HG02973 (cell line): ENCODE measurements around the gene EIF4G3.
"Not testable (repeated sequence)": the region's sequence is repeated elsewhere in the genome, so short reads cannot be mapped to it uniquely, and the experiment has no call there.

ENCODE experiments used
- ATAC-seq: cut with Tn5 transposase; IDR thresholded peaks from one replicate; pipeline ENCODE4 v1.9.1; 2021; ENCODE audit warnings: moderate library complexity; ENCODE audit not compliant: unreplicated experiment

Gene EIF4G3

DNA sequence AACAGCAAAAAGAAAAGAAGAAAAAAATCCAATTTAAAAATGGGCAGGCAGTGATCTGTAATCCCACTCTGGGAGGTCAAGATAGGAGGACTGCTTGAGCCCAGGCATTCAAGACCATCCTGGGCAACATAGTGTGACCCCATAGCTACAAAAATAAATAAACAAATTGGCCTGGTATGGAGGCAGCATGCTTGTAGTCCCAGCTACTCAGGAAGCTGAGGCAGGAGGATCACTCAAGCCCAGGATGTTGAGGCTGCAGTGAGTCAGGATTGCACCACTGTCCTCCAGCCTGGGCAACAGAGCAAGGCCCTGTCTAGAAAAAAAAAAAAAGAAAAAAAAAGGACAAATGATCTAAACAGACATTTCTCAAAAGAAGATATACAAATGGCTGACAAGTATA, 99.6 kb downstream of the EIF4G3 start:
- no peak for ATAC-seq

DNA sequence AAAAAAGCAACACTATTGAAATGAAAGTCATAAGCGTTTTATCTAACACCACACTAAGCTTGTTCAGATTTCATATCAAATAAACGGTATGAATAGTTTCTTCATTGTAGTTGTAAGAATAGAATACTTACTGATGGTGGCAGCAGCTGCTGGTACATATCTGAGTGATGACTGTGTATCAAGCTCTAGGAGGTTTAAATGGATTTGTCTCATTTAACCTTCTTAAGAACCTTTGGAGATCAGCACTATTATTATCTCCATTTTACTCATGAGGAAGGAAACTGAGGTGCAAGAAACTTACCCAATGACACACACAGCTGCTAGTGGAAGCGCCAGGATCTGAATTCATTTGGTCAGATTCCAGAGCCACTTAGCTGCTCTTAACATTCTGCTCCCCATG, 104.0 kb downstream of the EIF4G3 start:
- ATAC-seq = no peak

DNA sequence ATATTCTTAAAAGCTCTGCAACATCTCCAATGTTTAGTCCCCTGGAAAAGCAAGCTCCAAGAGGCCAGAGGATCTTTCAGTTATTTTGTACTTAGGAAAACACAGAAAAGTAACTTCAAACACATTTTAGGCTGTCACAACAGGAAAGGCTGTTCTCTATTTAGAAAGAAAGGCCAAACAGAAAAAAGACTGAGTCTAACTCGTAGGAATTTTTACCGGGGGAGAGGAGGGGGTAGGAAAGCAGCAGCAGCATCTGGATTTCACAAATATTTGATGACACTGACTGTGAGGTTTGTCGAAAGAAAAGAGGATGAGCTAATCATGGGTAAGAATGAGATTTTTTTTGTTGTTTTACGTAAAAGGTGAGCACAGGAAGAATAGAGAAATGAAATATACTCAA, 107.1 kb downstream of the EIF4G3 start:
- no peak for ATAC-seq

DNA sequence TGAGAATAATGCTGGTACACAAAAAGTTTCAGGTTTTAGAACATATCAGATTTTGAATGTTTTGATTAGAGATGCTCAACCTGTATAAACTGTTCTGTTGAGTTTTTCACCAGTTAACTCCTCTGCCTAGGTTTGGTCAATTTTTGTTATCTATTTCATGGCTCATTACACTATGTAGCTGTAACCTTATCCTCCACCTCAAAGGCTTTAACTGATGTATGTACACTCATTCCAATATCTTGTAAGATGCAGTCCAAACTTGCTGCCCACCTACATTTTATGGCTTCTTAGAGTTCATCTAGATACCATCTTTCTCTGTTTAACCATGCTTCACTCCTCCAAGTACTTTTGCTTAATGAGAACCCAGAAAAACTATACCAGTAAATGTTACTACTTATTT, 107.8 kb downstream of the EIF4G3 start:
- ATAC-seq = no peak

DNA sequence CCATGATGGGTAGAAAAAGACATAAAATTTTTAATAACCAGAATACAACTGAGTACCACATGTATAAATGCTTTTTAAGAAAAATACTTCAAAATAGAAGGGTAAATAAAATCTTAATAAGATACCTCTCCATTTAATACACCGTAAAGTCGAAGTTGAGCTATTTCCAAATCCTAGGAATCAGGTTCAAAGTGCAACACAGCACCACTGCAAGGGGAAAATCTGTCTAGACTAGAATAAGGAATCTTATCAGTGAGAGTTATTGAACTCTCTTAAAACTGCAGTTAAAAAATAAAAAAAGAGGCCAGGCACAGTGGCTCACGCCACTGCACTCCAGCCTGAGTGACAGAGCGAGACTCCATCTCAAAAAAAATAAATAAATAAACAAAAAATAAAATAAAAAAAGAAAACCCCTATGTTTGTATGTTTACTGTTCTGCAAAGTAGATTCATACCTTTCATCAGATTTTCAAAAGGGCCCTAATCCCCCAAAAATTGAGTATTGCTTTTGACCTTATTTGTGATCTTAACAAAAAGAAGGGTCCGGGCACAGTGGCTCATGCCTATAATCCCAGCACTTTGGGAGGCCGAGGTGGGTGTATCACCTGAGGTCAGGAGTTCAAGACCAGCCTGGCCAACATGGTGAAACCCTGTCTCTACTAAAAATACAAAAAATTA, 109.0 kb downstream of the EIF4G3 start:
- no peak for ATAC-seq

DNA sequence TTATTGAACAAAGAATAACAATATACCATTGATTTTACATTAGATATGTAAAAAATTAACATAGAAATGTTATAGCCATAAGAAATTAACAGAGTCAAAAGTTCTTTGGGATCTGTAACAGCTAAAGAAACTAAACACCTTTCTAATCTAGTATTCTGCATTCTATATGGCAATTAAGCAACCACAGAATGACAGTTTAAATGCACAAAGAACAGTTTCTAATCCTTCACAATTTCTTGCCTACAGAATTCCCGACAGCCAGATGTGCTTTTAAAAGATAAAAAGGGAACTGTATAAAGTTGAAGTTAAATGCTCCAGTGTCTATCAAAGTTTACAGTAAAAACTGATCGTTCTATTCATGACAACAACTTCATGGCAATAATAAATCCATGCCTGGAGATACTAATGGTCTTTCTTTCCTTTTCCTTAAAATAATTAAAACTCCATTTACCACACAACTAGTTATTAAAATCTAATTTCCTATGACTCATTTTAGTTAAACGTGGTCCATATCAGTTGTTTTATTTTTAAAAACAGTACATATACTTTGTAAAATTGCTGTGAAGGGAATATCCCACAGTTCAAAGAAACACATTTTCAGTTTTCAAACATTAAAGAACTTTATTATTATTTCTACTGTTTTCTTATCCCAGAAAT, 110.2 kb downstream of the EIF4G3 start:
- ATAC-seq = no peak

DNA sequence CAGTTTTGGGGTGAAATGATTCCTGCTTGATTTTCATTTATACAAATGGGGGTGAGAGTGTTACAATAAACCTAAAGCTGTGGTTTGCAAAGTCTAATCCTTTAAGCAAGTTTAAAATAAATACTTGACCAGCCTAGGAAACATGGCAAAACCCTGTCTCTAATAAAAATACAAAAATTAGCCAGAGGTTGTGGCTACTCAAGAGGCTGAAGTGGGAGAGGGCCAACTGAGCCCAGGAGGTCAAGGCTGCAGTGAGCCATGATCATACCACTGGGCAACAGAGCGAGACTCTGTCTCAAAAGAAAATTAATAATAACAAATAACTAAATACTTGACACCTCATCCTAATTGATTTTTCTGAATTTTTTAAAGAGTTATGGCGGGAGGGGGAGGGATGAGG, 110.8 kb downstream of the EIF4G3 start:
- no peak for ATAC-seq

DNA sequence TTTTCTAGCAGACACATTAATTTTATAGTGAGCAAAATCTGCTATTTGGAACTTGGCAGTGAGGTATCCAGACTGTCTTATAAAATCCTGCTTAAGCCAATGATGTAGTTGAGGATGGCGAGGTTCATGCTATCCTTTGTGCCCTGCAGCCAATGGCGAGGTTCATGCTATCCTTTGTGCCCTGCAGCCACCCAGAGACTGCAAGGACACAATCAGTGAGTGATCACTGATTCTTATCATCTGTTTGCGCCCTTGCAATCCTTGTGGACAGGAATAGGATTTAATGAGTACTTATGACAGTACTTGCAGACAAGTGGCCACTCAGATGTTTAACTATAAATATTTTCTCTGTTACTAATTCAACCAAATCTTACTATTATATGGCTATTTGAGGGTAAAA, 112.6 kb downstream of the EIF4G3 start:
- no peak for ATAC-seq

DNA sequence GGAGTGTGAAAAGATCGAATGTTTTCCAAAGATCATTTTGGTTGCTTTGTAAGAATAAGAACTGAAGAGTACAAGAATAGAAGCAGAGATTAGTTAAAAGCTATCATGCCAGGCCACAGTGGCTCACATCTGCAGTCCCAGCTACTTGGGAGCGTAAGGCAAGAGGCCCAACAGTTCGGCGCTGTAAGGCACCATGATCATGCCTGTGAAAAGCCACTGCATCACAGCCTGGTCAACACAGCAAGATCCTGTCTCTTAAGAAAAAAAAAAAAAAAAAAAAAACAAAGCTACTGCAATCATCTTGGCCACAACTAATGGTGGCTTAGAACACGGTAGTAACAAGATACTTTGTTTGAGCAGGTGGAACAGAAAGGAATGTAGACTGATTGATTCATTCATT, 116.2 kb downstream of the EIF4G3 start:
- no peak for ATAC-seq

DNA sequence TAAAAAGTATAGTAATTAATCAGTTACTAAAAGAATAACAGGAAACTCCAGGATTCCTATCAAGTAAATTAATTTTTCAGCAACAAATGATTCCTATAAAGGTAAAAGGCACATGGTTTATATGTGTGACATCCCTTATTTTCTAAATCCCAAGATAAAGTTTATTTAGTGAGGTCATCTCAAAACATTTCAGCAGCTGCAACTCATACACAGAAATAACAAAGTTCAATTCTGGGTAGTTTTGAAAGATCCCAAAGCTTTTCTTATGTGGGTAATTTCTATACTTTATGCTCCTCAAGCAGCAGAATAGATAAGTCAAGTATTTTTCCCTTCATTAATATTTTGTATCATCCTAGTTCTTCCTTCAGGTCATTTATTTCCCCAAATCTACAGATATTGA, 117.7 kb downstream of the EIF4G3 start:
- no peak for ATAC-seq

DNA sequence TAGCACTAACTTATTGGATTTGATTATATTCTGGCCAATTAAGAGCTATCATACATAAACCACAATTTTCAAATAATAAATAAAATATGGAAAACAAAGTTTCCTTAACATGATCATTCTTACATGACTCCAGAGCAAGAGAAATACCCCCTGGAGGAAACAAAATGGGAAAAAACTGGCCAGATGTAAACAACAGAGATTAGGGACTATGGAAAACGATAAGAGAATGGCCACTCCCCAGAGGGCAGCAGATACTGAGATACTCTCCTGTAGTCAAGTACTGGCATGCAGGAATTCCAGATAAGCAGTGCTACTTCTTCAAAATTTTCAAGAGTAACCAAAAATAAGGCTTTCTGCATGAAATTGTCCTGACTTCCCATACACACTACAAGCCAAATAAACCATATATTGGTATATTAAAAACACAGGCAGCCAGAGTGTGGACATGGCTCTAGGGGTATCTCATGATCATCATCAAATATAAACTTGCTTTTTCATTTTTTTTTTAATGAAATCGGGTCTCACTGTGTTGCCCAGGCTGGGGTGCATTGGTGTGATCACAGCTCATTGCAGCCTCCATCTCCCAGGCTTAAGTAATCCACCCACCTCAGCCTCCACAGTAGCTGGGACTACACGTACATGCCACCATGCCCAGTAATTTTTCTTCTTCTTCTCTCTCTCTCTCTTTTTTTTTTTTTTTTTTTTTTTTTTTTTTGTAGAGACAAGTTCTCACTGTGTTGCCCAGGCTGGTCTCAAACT, 118.5 kb downstream of the EIF4G3 start:
- no peak for ATAC-seq

DNA sequence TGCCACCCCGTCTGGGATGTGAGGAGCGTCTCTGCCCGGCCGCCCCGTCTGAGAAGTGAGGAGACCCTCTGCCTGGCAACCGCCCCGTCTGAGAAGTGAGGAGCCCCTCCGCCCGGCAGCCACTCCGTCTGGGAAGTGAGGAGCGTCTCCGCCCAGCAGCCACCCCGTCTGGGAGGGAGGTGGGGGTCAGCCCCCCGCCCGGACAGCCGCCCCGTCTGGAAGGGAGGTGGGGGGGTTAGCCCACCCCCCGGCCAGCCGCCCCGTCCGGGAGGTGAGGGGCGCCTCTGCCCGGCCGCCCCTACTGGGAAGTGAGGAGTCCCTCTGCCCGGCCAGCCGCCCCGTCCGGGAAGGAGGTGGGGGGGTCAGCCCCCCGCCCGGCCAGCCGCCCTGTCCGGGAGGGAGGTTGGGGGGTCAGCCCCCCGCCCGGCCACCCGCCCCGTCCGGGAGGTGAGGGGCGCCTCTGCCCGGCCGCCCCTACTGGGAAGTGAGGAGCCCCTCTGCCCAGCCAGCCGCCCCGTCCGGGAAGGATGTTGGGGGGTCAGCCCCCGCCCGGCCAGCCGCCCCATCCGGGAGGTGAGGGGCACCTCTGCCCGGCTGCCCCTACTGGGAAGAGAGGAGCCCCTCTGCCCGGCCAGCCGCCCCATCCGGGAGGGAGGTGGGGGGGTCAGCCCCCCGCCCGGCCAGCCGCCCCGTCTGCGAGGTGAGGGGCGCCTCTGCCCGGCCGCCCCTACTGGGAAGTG, 123.3 kb downstream of the EIF4G3 start:
- not testable (repeated sequence) for ATAC-seq

DNA sequence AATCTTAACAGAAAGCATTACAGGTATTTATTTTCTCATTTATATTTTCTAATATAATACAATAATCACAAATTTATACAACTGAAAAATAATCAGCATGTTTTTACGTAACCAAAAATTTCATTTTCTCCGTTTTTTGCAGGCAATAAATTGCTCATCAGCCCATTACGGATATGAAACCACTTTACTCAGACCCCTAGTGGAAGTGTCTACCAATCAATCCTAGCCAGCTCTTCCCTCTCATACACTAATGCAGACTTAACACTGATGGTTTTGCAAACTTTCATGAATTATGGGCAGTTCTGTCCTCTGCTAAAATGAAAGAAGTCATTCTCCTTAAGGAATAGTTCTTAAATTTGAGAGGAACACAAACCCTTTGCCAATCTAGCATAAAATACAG, 124.7 kb downstream of the EIF4G3 start:
- no peak for ATAC-seq

DNA sequence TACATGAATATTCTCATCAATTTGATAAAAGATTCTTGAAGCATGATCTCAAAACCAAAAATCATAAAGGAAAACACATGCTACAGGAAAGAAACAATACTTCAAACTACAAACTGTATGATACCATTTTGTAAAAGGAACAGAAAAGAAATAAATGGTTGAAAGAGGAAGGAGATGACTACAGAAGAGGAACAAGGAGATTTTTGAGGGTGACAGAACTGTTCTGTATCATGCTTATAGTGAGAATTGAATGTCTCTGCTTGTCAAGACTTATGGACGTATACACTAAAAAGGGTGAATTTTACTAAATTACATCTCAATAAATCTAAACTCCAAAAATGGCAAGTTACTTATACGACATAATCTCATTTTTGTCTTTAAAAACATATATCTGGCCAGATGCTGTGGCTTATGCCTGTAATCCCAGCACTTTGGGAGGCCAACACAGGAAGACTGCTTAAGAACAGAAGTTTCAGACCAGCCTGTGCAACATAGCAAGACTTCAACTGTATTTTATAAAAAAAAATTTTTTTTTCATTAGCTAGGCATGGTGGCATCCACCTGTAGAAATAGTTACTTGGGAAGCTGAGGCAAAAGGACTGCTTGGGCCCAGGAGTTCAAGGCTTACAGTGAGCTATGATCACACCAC, 125.4 kb downstream of the EIF4G3 start:
- ATAC-seq = no peak

DNA sequence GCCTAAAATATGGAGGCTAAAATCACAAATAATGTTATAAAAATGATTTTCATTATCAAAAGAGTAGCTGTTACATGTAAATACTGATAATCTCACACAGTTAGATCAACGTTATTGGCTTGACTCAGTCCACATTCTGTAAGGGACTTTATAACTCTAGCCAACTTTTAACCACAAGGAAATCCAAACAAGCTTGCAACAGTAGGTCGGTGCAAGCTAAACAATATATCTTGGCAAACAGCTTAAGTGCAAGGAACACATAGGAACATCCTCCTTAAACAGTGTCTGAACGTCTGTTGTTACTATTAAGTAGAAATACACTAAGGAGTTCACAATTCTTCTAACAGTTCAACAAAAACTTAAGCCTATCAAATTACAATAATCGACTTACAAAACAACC, 126.7 kb downstream of the EIF4G3 start:
- ATAC-seq = no peak

DNA sequence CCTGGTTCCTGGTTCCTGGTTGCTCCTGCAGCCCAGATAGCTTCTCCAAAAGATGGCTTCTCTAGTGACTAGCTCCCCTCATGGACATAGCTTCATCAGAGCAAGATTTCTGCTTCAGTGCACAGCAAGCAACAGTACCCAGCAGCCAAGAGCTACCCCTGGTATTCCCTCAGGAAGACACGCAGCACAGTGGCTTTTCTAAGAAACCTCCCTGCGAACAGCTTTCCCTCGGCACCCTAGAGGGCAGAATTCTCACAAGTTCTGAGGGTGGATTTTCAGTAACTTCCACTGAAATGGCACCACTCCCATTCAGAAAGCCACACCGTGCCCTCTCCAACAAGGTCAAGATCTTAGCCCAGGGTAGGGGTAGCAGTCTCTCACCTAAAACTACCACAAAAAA, 128.2 kb downstream of the EIF4G3 start:
- no peak for ATAC-seq

DNA sequence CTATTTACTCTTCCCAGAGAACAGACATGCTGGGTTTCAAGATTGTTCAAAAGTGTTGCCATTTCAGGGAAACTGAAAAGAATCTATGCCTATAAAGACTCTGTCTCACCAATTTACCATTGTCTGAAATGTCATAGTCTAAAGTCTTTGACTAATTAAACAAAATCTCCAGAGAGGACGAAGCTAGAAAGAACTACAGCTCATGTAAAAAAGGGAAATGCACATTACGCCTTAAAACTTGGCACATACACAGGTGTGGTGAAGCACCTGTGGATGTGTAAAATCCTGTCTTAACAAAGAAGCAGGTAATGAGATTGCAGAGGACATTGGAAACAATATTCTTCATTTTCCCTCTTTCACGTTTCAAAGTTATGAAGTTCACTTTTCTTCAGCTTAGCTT, 130.6 kb downstream of the EIF4G3 start:
- ATAC-seq = no peak

DNA sequence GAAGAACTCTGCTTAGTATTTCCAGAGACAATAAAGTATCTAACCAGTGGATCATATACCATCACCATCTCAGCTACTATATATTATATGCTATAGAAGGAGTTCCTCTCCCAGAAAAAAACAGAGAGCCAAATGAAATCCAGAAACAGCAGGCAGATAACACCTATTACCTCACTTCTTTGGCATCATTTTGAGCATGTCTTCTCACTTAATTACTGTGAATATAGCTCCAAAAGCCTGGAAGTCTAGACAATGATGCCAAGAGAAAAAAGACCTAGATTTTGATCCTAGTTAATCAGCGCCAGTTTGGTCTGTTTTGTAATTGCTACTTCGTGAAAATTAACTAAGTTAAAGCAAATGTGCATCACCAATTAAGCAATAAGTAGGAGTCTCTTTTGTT, 131.3 kb downstream of the EIF4G3 start:
- ATAC-seq = no peak

DNA sequence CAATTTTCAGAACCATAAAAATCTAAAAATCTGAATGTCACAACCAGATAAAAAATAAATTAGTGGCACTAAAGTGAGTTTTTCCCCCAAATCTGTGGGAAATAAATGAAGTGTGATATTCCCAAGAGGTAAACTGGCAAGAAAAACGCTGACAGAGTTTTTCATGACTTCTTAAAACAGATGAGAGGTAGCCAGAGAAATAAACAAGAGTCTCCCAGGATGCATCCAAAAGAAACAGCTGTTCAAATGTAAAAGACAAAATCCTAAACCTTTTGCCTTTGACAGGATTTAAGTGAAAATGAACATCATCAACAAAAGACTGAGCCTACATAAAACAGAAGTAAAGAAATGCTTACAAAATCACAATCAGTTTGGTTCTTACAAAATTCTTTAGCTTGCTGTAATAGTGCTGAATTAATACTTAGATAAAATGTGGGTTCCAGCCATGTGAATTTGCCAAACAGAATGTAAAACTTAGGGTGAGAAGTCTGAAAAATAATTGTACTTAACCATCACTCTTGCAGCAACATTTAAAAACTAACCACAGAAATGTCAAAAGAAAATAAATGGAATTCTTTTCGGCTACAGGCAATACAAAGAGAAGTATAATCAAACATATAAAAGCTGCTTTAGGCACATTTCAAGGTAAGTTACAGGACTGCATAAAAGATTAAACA, 133.6 kb downstream of the EIF4G3 start:
- no peak for ATAC-seq

DNA sequence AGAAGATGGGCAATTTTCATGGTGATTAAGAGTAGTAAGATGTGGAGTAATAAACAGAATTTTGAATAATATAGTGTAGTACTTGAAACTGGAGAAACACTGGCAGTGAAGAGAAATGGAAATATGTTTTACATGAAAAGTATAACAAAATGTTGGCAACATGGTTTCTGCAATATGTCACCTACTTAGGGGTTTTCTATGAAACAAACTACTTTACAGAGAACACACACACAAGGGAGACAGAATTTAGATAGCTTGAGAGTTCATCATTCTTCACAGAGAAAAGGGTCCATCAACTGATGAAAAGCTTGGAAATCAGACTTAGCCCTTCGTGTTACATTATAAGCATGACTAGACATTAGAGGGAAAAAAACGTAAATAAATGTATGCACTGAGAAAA, 135.2 kb downstream of the EIF4G3 start:
- no peak for ATAC-seq

DNA sequence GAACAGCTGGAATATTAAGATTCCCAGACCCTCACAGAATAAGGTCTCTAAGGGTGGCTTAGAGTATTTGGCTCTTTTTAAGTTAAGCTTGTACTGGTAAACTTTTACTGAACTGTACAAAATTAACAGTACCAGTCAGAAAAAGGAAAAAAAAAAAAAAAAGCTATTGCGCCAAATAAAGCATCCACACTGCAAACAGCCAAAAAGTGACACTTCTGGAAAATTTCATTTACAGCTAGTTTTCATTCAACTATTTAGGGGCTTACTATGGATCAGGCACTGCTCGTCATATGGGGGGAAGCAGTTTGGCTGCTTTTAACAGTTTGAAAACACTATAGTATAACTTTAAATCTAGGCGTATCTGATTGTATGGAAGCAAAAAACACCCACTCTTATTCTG, 139.6 kb downstream of the EIF4G3 start:
- ATAC-seq = no peak
